ENCODE results near the gene RTP5. TPM values are rescaled to one million over a fixed set of nuclear protein-coding genes. Genes with fewer than 3 reads are reported as not detected.
"Not testable (repeated sequence)": the region's sequence is repeated elsewhere in the genome, so short reads cannot be mapped to it uniquely, and the experiment has no call there.

RTP5 gene
- total RNA-seq, 1 experiment from 2014 or later = not detected

DNA sequence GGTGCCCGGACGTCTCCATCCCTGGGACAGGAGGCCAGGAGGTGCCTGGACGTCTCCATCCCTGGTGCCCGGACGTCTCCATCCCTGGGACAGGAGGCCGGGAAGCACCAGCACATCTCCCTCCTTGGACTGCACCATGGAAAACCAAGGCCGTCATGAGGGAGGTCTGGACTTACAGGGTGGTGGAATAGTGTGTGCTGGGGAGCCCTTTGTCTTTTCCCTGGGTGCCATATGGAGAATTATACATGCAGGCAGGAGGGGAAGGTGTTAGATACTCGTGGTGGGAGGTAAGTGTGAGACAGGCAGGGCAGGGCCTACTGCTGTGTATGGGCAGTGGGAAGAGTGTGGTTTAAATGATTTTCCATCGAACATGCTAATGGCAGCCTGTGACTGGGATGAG, 52.9 kb downstream of the RTP5 start:
- no peak for DNase-seq (ENCODE audit: low read depth)

DNA sequence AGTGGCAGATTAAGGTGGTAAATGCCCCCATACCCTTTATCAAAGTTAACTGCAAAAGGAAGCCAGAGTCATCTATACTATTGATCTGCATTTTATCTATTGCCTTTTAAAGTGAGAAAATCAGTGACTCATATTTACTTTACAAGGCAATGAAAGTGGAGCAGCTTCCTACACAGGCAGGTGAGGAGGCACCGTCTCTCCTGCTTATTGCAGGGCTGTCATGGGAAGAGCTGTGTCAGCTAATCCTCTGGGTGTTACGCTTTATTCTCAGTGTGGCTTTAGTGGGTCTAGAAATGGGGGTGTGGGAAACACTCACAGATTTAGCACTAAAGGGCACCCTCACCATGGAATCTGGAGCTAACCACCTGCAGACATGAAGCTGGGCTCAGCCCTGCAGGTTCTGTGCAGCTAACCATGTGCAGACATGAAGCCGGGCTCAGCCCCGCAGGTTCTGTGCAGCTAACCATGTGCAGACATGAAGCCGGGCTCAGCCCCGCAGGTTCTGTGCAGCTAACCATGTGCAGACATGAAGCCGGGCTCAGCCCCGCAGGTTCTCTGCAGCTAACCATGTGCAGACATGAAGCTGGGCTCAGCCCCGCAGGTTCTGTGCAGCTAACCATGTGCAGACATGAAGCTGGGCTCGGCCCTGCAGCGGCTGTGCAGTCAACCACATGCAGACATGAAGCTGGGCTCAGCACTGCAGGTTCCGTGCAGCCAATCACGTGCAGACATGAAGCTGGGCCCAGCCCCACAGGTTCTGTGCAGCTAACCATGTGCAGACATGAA, 53.5 kb downstream of the RTP5 start:
- not testable (repeated sequence) for DNase-seq (ENCODE audit: low read depth)

Other genes starting within 250 kb of the RTP5 start
- 59.4 and 63.5 TPM in 2 replicates for gene THAP4, start 232.6 kb upstream of the RTP5 start, total RNA-seq (2014; rRNA removed)
- gene ATG4B, start 232.0 kb upstream of the RTP5 start, total RNA-seq (2014; rRNA removed) = 68.9 and 99.8 TPM in 2 replicates
- 108 and 132 TPM in 2 replicates for gene DTYMK, start 182.9 kb upstream of the RTP5 start, total RNA-seq (2014; rRNA removed)
- 22.2 and 24.7 TPM in 2 replicates for gene ING5, start 167.7 kb upstream of the RTP5 start, total RNA-seq (2014; rRNA removed)
- 12.7 and 13.5 TPM in 2 replicates for gene D2HGDH, start 135.1 kb upstream of the RTP5 start, total RNA-seq (2014; rRNA removed)
- gene GAL3ST2, start 92.9 kb upstream of the RTP5 start, total RNA-seq (2014; rRNA removed) = not detected in 2 replicates
- gene NEU4, start 60.5 kb upstream of the RTP5 start, total RNA-seq (2014; rRNA removed) = not detected in 2 replicates
- gene PDCD1, start 10.8 kb upstream of the RTP5 start, total RNA-seq (2014; rRNA removed) = not detected in 2 replicates

All from LHCN-M2 (cell line).